ENCODE results near the gene MACROD2. TPM values are rescaled to one million over a fixed set of nuclear protein-coding genes. Genes with fewer than 3 reads are reported as not detected.

MACROD2 gene
- total RNA-seq, 1 donor from 2014 or later = 78.2 TPM

DNA sequence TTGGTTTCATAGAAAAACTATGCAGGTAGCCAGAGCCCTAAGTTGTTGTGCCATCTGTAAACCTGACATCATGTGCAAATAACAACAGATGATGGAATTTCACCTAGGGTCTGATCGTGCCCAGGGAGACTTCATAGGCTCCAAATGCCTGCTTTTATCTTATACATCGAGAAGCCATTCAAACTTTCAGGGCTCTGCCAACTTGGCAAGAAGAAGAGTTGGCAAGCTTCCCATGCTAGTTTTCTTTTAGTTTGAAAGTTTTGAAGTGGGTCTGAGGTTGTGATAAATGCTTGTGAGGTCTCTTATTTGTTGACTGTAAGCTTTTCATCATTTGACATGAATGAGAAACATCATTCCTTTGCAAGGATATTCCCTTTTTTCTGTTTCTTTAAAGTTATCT lies 517.5 kb downstream of the MACROD2 start:
- H3K36me3 ChIP-seq = no peaks in the 10 kb centered on the region
- DNase-seq (no peak), ATAC-seq (no peak)
- no peaks in the 10 kb centered on the region for H3K27me3 ChIP-seq
- no peak for TF ChIP-seq CTCF (IDR thresholded peaks at IDR 0.05)
- intact Hi-C loops (cut with DNase I) = no loop called here
- no peak overlapping the region for H3K27ac ChIP-seq
- no peak overlapping the region for H3K4me3 ChIP-seq
- H3K9me3 ChIP-seq = no peaks in the 10 kb centered on the region
- H3K4me1 ChIP-seq = no peaks in the 10 kb centered on the region

DNA sequence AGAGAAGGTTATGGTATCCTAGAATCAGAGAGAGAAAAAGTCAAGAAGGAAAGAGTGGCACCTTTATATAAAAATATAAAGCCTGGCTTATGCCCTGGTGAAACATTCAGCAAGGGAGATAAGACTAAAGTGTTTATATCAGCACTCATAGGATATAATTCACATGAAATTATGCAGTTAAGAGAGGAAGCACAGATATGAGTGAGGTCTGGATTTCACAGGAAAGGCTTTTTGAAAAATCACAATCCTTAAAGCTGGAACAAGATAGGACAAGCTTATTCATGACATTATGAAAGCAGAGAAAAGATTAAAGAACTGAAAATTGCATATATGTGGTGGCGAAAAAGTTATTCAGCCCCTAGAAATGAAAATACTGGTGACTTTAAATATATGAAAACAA lies 523.3 kb downstream of the MACROD2 start:
- Histone ChIP-seq H3K36me3 (no peaks in the 10 kb centered on the region), H3K27ac (no peak overlapping the region), H3K27me3 (no peaks in the 10 kb centered on the region), H3K4me1 (no peaks in the 10 kb centered on the region), H3K4me3 (no peak overlapping the region), H3K9me3 (no peaks in the 10 kb centered on the region)
- ATAC-seq (no peak), DNase-seq (no peak)
- intact Hi-C loops (cut with DNase I) = no loop called here
- TF ChIP-seq CTCF (IDR thresholded peaks at IDR 0.05) = no peak

- intact Hi-C loops (cut with DNase I) = no loop called here
- Histone ChIP-seq H3K27ac (no peak overlapping the region), H3K4me1 (no peaks in the 10 kb centered on the region), H3K4me3 (no peak overlapping the region), H3K36me3 (no peaks in the 10 kb centered on the region), H3K9me3 (no peaks in the 10 kb centered on the region), H3K27me3 (no peaks in the 10 kb centered on the region)
- no peak for ATAC-seq
- TF ChIP-seq CTCF (IDR thresholded peaks at IDR 0.05) = no peak
- no peak for DNase-seq
Observed at GRCh38 chr20:14521016-14521415, 525.7 kb downstream of the MACROD2 start.

GRCh38 chr20:14521436-14521835 lies 526.1 kb downstream of the MACROD2 start:
- Histone ChIP-seq H3K36me3 (no peaks in the 10 kb centered on the region), H3K4me1 (no peaks in the 10 kb centered on the region), H3K4me3 (no peak overlapping the region), H3K9me3 (no peaks in the 10 kb centered on the region), H3K27ac (no peak overlapping the region), H3K27me3 (no peaks in the 10 kb centered on the region)
- TF ChIP-seq CTCF (IDR thresholded peaks at IDR 0.05) = no peak
- intact Hi-C loops (cut with DNase I) = no loop called here
- DNase-seq (no peak), ATAC-seq (no peak)

GRCh38 chr20:14522595-14522994 lies 527.3 kb downstream of the MACROD2 start:
- Histone ChIP-seq H3K27me3 (no peaks in the 10 kb centered on the region), H3K9me3 (no peaks in the 10 kb centered on the region), H3K4me1 (no peaks in the 10 kb centered on the region), H3K36me3 (no peaks in the 10 kb centered on the region), H3K4me3 (no peak overlapping the region), H3K27ac (no peak overlapping the region)
- no peak for DNase-seq
- ATAC-seq = no peak
- no peak for TF ChIP-seq CTCF (IDR thresholded peaks at IDR 0.05)
- intact Hi-C loops (cut with DNase I) = no loop called here

- Histone ChIP-seq H3K4me1 (no peaks in the 10 kb centered on the region), H3K27ac (no peak overlapping the region)
- intact Hi-C loops (cut with DNase I) = no loop called here
Observed at GRCh38 chr20:14523090-14523489, 527.8 kb downstream of the MACROD2 start.

More at GRCh38 chr20:14523090-14523489, 527.8 kb downstream of the MACROD2 start:
- Histone ChIP-seq H3K27me3 (no peaks in the 10 kb centered on the region), H3K36me3 (no peaks in the 10 kb centered on the region), H3K4me3 (no peak overlapping the region), H3K9me3 (no peaks in the 10 kb centered on the region)
- no peak for TF ChIP-seq CTCF (IDR thresholded peaks at IDR 0.05)
- no peak for DNase-seq
- ATAC-seq = no peak

Measured in upper lobe of right lung (tissue), 1 donor.